ENCODE data around the gene NEU4.

NEU4 gene

DNA sequence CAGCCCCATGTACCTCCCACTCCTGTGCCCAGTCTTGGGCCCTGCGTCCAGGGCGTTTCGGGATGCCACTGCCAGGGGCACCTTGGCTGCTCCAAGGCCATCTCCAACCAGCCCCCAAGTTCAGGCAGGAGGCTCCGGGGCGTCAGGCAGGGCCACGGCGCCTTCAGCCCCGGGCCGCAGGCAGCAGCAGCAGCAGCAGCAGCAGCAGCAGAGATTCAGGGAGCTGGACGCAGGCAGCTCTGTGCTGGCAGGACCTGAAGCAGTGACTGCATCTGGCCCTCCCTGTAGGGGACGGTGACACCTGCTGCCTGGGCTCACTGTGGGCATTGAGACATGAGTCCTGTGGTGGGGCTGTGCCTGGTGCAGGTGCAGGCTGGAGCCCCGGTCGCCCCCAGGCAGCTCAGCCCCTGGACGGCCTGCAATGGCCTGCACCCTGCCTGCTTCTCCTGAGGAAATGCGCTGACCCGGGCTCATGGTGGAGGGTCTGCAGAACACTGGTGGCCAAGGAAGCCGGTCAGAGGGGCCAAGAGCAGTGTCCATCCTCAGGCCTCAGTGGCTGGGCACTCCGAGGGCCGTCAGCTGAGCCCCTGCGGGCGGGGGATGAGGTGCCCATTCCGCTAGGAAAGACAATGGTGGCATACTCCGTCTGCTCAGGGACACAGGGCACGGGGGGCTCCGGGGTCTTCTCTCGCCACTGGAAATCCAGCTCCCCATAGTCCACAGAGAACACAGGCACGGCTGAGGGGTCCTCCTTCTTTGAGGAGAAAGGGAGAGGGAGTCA, 41.7 kb downstream of the NEU4 start:
- DNase-seq, result no peak

DNA sequence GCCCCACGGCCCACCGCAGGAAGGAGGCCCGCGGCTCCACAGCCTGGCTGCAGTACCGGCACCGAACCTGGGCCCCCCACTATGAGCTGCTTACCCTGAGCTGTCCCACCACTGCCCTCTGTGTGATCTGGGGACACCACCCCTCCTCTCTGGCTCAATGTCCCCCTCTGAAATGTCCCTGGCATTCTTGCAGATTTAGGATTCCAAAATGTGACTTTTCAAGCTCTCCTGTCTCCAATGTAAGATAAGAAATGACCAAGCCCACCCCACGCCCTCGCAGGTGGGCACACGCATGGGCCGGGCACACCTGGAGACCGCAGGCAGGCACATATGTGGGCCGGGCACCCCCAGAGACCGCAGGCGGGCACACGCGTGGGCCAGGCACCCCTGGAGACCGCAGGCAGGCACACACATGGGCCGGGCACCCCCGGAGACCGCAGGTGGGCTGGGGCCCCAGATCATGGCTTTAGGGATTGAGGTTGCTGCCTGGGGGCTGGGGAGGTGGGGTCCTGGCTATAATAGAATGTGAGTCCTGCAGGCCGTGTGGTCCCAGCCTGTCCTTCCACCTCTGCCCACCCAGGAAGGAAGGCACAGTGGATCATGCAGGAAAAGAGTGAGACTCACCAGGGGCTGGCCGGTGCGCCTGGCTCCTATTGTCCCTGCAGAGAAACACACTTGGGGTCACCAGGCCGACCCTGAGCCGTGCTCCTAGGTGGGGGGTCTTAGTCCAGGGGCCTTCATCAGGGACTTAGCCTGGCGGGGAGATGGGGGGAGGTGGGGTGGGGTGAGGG, 42.5 kb downstream of the NEU4 start:
- DNase-seq, result no peak

DNA sequence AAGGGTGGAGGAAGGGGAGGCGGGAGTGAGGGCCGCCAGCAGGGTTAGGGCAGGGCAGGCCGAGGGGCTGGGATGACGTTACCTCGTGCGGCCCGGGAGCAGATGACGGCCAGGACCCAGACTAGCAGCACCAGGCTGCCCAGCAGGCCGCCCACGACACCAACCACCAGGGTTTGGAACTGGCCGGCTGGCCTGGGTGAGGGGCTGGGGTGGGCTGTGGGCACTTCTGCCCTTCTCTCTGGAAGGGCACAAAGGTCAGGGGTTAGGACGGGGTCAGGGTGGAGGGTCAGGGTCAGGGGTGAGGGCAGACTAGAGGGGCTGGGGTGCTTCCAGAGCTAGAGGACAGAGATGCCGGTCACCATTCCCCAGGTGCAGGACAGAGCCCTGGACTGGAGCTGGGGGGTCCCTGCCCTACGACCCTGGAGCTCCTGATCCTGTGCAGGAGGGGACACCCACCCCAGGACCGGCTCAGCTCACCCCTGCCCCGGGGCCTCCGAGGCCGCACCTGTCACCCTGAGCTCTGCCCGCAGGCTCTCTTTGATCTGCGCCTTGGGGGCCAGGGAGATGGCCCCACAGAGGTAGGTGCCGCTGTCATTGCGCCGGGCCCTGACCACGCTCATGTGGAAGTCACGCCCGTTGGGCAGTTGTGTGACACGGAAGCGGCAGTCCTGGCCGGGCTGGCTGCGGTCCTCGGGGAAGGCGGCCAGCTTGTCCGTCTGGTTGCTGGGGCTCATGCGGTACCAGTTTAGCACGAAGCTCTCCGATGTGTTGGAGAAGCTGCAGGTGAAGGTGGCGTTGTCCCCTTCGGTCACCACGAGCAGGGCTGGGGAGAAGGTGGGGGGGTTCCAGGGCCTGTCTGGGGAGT, 43.4 kb downstream of the NEU4 start:
- DNase-seq, result no peak

DNA sequence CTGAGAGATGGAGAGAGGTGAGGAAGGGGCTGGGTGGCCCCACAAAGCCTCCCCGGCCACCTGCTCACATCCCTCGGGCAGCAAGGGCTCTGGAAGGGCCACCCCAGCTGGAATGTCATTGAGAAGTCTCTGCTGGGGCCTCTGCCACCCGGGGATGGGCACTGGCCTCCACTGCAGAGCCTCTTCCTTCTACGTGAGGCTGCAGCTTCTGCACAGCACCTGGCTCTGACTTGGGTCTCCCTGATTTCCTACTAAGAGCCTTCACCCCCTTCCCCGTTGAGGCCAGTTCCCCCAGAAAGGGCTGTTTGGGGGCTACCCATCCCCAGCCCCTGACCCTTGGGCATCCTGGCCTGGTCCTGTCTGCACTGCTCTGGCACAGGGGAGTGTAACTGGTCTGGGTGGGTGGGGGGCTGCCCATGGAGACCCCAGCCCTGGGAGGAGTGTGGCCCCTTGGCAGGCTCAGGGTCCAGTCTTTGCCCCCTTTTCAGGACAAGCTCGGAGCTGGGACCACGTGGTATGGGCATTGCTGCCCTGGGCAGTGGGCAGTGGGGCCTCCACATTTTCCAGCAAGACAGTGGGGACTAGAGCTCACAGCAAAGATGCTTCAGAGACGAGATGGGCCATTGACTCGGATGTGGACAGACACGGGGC, 44.1 kb downstream of the NEU4 start:
- no peak for DNase-seq

DNA sequence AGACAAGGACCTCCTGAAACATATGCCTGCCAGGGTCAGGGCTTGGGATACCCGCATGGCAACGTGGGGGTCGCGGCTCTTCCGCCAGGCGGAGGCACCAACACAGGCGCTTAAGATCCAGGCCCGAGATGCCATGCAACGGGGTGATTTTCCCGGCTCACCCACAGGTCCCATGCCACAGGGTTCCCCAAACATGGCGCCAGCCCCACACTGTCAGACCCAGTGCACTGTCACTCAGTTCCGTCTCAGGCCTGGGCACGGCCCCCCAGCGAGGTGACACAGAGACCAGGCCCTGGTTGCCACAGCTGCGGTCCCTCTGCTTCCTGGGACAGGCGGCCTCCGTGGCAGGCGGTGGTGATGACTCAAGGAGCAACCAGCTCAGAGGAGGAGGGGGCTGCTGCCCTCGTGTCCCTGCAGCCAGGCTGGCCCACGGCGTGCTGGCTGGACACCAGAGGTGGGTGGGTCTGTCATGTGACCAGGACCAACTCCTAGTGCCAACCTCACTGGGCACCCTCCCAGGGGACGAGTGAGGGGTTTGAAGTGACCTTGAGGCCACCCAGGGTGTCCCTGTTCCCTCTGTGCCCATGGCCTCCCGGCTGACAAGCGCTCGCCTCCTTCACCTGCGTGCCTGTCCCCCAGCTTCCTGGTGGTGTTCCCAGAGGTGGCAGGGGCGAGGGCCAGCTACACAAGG, 44.8 kb downstream of the NEU4 start:
- DNase-seq, result peak in 1 of 56 donors; percentile 13

DNA sequence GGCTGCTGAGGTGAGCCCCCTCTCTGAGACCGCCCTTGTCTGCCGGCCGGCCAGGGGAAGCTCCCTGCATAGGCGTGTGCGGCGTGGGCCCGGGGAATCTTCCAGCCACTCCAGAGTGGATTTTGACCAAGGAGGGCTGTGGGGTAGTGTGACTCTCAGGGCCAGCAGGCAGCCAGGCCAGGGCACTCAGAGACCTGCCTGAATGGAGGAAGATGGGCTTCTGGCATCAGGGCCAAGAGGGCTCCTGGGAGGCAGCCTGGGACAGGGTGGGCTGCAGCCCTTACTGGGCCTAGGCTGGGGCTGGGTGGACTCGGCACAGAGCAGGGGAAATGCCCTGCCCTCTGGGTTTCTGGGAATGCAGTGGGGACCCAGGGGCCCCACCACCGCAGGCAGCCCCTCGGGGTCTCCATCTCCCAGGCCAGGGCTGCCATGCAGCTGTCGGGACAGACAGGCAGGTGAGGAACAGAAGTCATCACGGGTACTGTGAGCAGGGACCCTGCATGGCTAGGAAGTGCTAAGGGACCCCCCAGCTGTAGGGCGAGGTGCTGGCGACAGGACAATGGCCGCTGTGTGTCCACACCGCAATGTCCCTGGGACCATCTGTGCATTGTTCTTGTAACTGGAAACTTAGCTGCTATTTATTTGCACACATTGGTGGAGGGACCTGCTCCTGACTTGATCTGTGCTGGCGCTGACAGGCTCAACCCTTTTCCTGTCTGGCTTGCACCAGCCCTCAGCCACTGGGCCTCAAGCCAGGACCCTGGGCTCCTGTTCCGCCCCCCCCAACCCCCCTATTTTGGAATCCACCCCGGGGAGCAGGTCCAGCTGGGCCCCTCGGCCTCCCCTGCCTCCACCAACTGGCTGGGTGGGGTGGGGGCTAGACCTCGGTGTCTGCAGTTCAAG, 45.6 kb downstream of the NEU4 start:
- no peak for DNase-seq

DNA sequence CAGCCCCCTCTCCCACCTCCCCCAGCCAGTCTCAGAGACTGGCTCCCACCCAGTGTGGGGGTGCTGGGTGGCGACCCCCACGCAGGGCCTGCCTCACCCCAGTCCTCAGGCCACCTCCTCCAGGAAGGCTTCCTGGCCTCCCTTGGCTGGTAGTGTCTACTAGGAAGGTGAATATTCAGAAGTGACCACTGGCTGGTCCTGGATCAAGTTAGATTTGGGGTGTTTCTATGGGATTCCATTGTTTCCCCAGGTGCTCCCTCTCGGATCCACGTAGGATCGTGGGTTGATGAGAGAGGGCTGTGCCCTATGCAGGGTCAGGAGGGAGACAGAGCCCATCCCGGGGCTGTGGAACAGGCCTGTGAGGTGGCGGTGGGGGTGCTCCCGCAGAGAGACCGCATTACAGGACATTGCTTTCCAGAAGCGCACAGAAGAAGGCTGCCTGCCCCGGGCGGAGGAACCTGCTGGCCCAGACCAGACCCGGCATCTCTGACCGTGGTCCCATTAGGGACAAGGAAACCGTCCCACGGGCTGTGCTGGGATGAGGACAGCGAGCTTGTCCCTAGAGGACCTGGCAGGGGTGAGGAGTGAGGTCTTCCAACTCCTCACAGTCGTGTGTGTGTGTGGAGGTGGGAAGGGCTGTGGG, 46.4 kb downstream of the NEU4 start:
- DNase-seq, result no peak

DNA sequence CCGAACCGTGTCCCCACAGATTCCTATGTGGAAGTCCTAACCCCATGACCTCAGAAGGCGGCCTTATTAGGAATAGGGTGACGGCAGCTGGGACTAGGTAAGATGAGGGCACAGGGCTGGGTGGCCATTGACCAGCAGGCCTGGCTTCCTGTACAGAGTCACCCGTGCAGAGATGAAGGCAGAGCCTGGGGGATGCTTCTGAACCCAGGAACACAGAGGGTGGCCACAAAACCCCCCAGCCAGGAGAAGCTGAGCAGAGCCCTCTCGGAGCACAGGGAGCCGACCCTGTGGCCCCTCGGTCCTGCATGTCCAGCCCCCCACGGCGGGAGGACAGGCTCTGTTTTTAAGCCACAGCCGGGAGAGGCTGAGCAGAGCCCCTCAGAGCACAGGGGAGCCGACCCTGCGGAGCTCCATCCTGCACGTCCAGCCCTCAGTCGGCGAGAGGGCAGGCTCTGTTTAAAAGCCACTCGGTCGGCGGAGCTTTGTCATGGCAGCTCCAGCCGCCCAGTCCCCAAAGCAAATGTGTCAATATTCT, 47.0 kb downstream of the NEU4 start:
- DNase-seq, result no peak

DNA sequence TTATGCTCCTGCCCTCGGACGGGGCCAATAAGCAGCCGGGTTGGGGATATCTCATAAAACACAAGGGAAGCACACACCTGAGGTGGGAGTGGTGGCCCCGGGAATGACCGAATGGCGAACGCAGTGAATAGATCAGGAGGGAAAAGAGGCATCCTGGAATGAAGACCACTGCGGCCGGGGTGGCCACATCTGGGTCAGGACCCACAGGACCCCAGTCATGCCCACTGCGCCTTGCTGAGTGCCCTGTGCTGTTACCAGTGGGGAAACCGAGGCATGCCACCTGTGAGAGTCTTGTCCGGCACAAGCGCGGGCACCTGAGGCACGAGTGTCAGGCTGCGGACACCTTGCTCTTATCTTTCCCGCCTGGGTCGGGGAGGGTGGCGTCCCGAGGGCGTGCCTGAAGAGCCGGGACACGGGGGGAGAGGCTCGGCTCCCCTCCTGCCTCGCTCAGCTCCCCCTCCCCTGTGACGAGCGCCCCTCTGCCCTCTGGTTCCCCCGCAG, 48.1 kb downstream of the NEU4 start:
- DNase-seq, result no peak

DNA sequence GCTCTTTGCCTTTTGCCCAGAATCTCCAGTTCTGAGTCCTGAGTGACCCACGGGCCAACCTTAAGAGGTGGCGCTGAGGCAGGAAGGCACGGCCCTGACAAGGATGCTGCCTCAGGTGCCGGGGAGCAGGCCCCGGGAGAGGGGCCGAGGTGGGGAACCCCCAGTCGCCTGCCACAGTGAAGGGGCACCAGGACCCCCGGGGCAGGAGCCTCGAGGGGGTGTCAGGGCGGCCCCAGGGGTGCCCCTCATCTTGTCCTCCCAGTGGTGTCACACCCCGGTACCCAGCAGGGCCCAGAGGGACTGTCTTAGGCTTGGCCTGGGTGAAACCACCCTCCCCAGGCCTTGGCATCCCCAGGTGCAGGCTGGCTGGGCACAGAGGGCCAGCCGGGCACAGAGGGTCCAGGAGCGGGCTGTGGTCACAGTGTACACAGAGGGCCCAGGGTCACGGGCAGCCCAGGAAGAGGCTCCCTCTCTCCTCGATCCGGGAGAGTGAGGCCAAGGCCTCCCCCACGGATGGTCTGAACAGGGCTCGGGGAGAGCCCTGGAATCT, 48.7 kb downstream of the NEU4 start:
- DNase-seq, result no peak

DNA sequence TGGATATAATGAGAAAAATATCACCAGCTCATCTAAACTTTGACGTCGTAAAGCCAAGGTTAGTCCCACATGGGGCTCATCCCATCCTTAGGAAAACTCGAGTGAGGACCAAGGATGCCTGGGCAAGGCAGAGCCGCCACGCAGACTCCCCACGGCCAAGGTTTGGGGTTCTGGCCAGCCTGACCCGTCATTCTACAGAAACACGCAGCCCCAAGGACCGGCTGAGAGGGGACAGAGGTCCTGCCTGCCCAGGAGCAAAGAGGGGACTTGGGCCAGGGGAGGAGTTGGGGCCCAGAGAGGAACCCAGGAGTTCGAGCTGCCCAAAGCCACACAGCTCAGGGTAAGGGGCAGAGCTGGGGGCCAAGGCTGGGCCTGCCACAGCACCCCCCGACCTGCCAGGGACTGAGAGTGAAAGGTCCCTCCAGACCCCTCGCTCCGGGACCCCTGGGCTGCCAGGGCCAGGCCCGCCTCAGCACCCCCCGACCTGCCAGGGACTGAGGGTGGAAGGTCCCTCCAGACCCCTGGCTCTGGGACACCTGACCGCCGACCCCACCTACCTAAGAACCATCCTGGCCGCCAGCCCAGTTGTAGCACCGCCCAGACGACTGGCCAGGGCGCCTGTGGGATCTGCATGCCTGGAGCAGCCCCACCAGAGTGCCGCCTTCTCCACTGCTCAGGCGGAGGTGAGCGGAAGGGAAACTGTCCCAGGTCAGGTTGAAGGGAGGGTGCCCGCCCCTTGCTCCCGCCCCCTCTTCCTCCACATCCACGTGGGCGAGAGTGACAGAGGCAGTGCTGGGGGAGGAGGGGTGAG, 49.4 kb downstream of the NEU4 start, which contains the start of gene PDCD1:
Gene PDCD1 (minus strand): TSS at position 689 of the 811 bp plus-strand sequence. CDS start 56 bp downstream, at position 633.
- peak in 1 of 56 donors; percentile 38 for DNase-seq

DNA sequence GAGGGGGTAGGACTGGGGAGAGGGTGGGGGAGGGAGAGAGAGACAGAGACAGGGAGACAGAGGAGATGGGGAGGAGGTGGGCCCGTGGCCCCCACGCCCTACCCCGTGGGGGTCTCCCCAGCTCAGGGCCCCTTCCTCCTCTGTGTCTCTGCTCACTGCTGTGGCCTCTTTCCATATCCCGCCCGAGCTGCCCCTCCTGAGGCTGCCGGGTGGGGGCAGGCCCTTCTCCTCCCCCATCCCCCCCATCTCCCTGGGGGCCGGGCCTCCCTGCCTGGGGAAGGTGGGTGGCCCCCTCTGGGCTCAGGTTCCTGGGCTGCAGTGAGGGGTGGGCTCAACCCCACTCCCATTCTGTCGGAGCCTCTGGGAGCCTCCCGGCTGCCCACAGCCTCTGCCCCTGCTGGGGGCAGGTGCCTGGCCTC, 50.0 kb downstream of the NEU4 start:
- no peak for DNase-seq

DNA sequence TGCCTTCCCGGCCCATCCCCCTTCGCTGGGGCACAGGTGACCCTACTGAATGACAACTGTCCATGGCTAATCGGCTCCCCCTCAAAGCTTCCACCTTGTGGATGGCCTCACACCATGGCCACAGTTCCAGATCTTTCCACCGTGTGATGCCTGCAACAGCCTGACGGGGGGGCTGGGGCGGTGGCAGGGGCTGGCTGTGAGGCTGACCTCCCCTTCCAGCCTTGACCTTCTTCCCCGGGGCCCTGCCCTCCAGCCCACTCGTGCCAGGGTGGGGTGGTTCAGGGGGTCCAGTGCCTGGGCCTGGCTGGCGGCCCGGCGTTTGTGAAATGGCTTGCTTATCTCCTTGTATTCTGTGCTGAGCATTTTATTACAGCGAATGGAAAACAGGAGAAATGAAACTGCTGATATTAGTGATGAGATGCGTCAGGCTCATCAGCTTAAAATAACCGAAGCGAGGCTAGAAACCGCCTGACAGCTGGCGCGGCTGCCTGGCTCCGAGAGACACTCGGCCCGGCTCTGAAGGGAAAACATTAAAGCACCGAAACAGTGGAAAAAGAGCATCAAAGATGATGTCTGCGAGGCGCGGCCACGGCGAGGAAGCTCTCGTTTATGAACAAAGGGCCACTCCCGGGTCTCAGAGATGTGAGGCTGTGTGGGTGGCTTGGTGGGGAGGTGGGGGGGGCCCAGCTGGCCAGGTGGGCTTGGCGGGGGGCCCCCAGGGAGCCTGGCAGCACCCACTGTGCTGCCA, 50.6 kb downstream of the NEU4 start:
- DNase-seq, result peak in 14 of 56 donors; percentile 35 to 73 (median 54)

DNA sequence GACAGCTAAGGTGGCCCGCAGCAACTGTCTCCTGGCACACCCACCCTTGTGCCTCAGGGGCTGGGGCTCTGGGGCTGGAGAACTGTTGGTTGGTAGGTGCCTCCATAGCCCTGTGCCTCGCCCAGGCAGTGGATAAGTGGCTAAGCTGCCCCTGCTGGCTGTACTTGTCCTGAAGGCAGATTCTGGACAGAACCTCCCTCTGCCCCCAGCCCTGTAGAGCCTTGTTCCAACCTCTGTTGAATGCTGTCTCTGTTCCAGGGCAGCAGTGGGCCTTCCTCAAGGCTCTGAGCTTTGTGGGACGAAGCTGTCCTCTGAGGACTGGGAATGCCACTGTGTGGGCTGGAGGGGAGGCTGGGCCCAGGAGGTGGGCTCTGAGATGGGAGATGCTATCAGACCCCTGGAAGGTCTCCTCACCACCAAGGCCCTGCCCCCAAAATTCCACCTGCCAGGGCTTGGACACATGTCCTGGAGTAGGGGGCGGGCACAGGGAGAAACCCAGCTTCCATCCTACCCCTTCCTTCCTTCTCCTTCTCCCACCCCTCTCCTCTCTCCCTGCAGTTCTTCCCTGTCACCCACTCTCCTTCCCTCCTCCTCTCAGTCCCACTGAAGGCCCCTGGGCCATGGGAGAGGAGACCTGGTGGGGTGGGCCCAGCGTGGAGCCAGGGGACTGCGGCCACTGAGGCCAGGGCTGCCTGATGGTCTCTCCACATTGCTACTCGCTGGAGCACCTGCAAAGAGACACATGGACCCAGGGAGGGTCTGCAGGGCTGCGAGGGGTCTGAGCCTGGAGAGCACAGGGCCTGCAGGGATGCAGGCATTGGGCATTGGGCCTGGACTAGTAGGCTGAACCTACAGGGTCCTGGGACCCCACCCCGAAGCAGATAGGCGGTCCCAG, 51.4 kb downstream of the NEU4 start:
- no peak for DNase-seq

DNA sequence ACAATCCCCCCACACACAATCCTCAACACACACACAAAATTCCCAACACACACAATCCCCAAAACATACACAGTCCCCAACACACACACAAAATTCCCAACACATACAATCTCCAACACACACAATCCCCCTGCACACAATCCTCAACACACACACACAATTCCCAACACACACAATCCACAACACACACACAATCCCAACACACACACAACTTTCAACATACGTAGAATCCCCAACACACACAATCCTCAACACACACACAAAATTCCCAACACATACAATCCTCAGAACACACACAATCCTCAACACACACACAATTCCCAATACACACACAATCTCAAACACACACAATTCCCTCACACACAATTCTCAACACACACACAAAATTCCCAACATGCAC, 52.3 kb downstream of the NEU4 start:
- no peak for DNase-seq
